ENCODE data around the gene CCDC188. TPM values are rescaled to one million over a fixed set of nuclear protein-coding genes. Genes with fewer than 3 reads are reported as not detected.

The CCDC188 gene
- total and polyA plus RNA-seq, 2 of the 8 experiments (the other 6 are each of a cell fraction or from before 2014, with no cell fraction given), result not detected

DNA sequence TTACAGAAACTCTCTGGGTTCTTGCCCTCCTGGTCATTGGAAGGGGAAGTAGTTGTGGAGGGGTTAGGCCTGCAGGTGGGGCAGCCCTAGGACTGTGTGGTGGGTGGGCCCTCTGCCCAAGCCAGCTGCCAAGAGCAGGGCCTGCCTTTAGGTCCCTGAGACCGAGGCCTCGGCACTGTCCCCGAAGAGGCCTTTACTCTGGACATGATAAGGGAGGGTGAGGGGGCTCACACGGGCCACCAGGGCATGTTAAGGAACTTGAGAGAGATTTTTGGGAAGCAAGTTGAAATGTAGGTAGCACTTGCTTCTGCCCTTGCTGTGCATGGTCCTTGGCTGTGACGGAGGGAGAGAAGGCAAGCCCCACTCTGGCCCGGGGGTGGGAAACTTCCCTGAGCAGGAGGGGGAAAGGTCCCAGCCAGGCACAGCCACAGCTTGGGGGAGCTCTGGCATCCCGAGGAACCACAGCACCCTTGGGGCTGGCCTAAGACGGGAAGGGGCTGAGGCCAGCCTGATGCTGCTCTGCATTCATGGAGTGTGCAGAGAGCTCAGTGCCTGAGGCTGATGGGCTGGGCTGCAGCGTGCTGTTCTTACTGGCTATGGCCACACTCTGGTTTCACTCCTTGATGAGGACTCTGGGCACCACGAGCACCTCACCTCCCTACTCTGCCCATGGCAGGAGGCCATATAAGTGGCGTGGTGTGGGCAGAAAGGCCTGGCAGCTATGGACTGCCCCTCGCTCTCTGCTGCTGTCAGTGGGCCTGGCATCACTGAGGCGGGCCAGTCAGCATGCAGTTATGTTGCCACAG, 42.7 kb downstream of the CCDC188 start:
- no peak overlapping the region for H4K5ac ChIP-seq (ENCODE audit: insufficient read length, low read depth, low read length)
- no peak overlapping the region for H2AK5ac ChIP-seq (ENCODE audit: low read depth, low read length)
- H2BK12ac ChIP-seq (ENCODE audit: low read depth, low read length), result no peak overlapping the region
- ChIA-PET CTCF (ENCODE audit: partially characterized antibody) (interaction anchor here (0.9 to 3.3 kb wide), 9 partner anchors 8 to 142 kb away, joined by 3 to 16 read pairs (median 3); partner anchors contain the start of gene RANBP1), POLR2A (ENCODE audit: partially characterized antibody) (interaction anchor here (0.9 to 29.4 kb wide), 7 partner anchors 3 to 134 kb away, joined by 3 to 598 read pairs (median 8); partner anchors contain the start of genes RANBP1 and TRMT2A)
- no peaks in the 10 kb centered on the region for H3K9me3 ChIP-seq (ENCODE audit: insufficient read depth in 2 of 2, low read depth in 1 of 2, low read length in 1 of 2)
- no peak overlapping the region for H3K9ac ChIP-seq (replicated peaks in 1 of 4; ENCODE audit: extremely low read depth in 1 of 4, low read depth in 3 of 4, low read length in 3 of 4)
- DNase-seq (ENCODE audit: low read depth in 1 of 2, low spot score in 2 of 2) (no peak), FAIRE-seq (no peak)
- no peaks in the 10 kb centered on the region for H3K4me1 ChIP-seq (replicated peaks in 1 of 4; ENCODE audit: control insufficient read depth in 3 of 4, insufficient read depth in 4 of 4, low read length in 3 of 4)
- H3K4ac ChIP-seq (replicated peaks; ENCODE audit: insufficient read length, low read depth, low read length), result no peak overlapping the region
- peak overlapping the region; percentile 42; the same call in 1 of the 2 replicates for H4K8ac ChIP-seq (ENCODE audit: extremely low read depth, insufficient read depth, low read length)
- WGBS, 2 experiments (ENCODE audit: extremely low coverage in 1 of 2, insufficient coverage in 1 of 2, insufficient read length in 1 of 2, insufficient replicate concordance in 2 of 2, low coverage in 1 of 2, low lambda C conversion rate in 2 of 2, missing lambda C conversion rate in 1 of 2), result 93% methylated on average over 13 of the region's 13 CpGs; no CpG with 5 or more reads in 1 of the 2 experiments
- no peak overlapping the region for H3K4me2 ChIP-seq (ENCODE audit: insufficient read depth in 1 of 2, low read depth in 2 of 2, low read length in 2 of 2)
- peaks cover 56 to 74% (median 60%) of the 10 kb centered on the region in 4 experiments for H3K36me3 ChIP-seq (ENCODE audit: control insufficient read depth in 2 of 4, insufficient read depth in 4 of 4, low read length in 3 of 4)
- no peak overlapping the region for H2BK120ac ChIP-seq (replicated peaks; ENCODE audit: low read depth, low read length)
- 0 out of 2 replicates have a peak, but pooled peaks have one; percentile 42 for TF ChIP-seq POLR2AphosphoS5 (IDR thresholded peaks at IDR 0.05; ENCODE audit: low read depth, low read length)
- TF ChIP-seq RBBP5 (IDR thresholded peaks at IDR 0.05; ENCODE audit: borderline replicate concordance, low read depth, low read length), result no peak
- peaks cover 0 to 6% of the 10 kb centered on the region in 2 experiments; a peak in 2 of 4 replicates for H3K79me2 ChIP-seq (ENCODE audit: control insufficient read depth in 1 of 2, insufficient read depth in 2 of 2, low read length in 2 of 2)
- H2BK20ac ChIP-seq (ENCODE audit: low read length), result no peak overlapping the region
- no peak overlapping the region for H2AFZ ChIP-seq (ENCODE audit: low read length)
- H4K20me1 ChIP-seq (replicated peaks in 1 of 2; ENCODE audit: control insufficient read depth in 1 of 2, insufficient read depth in 2 of 2, low read length in 2 of 2), result peaks cover 17 to 49% of the 10 kb centered on the region in 2 experiments
- H3K18ac ChIP-seq (ENCODE audit: extremely low read depth, low read length), result no peak overlapping the region
- H3K27me3 ChIP-seq (replicated peaks in 1 of 4; ENCODE audit: control insufficient read depth in 3 of 4, extremely low read depth in 1 of 4, insufficient read depth in 3 of 4, low read length in 3 of 4), result no peaks in the 10 kb centered on the region
- no peak overlapping the region for H3K4me3 ChIP-seq (ENCODE audit: extremely low read depth in 1 of 4, insufficient read depth in 2 of 4, low read depth in 3 of 4, low read length in 4 of 4)
- H2BK15ac ChIP-seq (ENCODE audit: low read length), result no peak overlapping the region
- no peak overlapping the region for H3K56ac ChIP-seq (replicated peaks; ENCODE audit: insufficient read length, low read depth, low read length)
- no peaks in the 10 kb centered on the region for H3K23me2 ChIP-seq (ENCODE audit: low read depth, low read length)
- H3K23ac ChIP-seq (ENCODE audit: insufficient read length), result no peak overlapping the region
- peaks cover 9% of the 10 kb centered on the region for H3K79me1 ChIP-seq (ENCODE audit: low read depth, low read length)
- no peak overlapping the region for H2BK5ac ChIP-seq (ENCODE audit: low read depth, low read length)
- no peak overlapping the region for H3K14ac ChIP-seq (ENCODE audit: insufficient read length)
- no peak overlapping the region for H3K27ac ChIP-seq (ENCODE audit: low read depth, low read length)
- H4K91ac ChIP-seq (replicated peaks; ENCODE audit: insufficient read length, low read length), result no peak overlapping the region
